Lower leg skin (tissue), 4 donors: ENCODE data around the gene USP40. TPM values are rescaled to one million over a fixed set of nuclear protein-coding genes. Genes with fewer than 3 reads are reported as not detected.

Experiments
- DNase-seq, 2 donors: peaks; one replicate each; pipeline ENCODE4 v3.0.0-alpha.2; 2019; ENCODE audit warnings: low spot score in 2 of 2
- H3K4me3 ChIP-seq: fragments of 200-600 bp; sonication (generic); 2 replicates; pipeline ENCODE4 v1.5.1; 2017; ENCODE audit warnings: mild to moderate bottlenecking, low read depth; ENCODE audit not compliant: poor library complexity, severe bottlenecking
- CTCF ChIP-seq, 3 donors: fragments of 450-650 bp; IDR thresholded peaks; one replicate each; pipeline ENCODE4 v1.5.1; 2016; ENCODE audit warnings: antibody characterized with exemption in 3 of 3, mild to moderate bottlenecking in 3 of 3, moderate library complexity in 2 of 3
- POLR2A ChIP-seq, 2 donors: fragments of 450-650 bp; IDR thresholded peaks; one replicate each; pipeline ENCODE4 v1.6.1; 2016 to 2017; ENCODE audit warnings: antibody characterized with exemption in 2 of 2, mild to moderate bottlenecking in 1 of 2, moderate library complexity in 1 of 2
- WGBS, 2 donors: methylation state at CpG; one replicate each; pipeline ENCODE4 v1.1.5; 2018; 5-methylcytosine and 5-hydroxymethylcytosine counted together
- intact Hi-C: fragments of 100-400 bp; cut with DNase I; formaldehyde crosslinking; loops from one replicate; pipeline ENCODE4 v1.15.0; 2023; ENCODE audit warnings: low total_unique reads
- total RNA-seq, 4 donors: library from RNA; depleted of rRNA; stranded (reverse); fragments of >200 nt; gene quantifications; one replicate each; pipeline ENCODE4 v1.1.0, GENCODE V29; 2016

USP40 gene
- total RNA-seq, 4 donors from 2014 or later, result 26.9 to 38.7 (median 37.4) TPM

GRCh38 chr2:233486778-233487552 lies 79.6 kb downstream of the USP40 start:
- TF ChIP-seq CTCF (IDR thresholded peaks at IDR 0.05) (no peak), POLR2A (IDR thresholded peaks at IDR 0.05) (no peak)
- no peak for DNase-seq
- intact Hi-C loops, result no loop called here
- 55 to 57% methylated on average over 4 of the region's 4 CpGs for WGBS, 2 donors
- H3K4me3 ChIP-seq, result no peak overlapping the region

GRCh38 chr2:233486357-233486756 lies 80.2 kb downstream of the USP40 start:
- H3K4me3 ChIP-seq, result no peak overlapping the region
- intact Hi-C loops, result no loop called here
- TF ChIP-seq POLR2A (IDR thresholded peaks at IDR 0.05) (no peak), CTCF (IDR thresholded peaks at IDR 0.05) (no peak)
- whole genome bisulfite sequencing, 2 donors, result 86 to 92% methylated on average over 4 of the region's 4 CpGs
- DNase-seq, result no peak

GRCh38 chr2:233485726-233486125 lies 80.9 kb downstream of the USP40 start:
- TF ChIP-seq POLR2A (IDR thresholded peaks at IDR 0.05) (no peak), CTCF (IDR thresholded peaks at IDR 0.05) (no peak)
- no peak for DNase-seq
- 93 to 94% methylated on average over 15 of the region's 15 CpGs for WGBS, 2 donors
- H3K4me3 ChIP-seq, result no peak overlapping the region
- intact Hi-C loops, result no loop called here

- WGBS, 2 donors, result 49 to 61% methylated on average over 5 of the region's 5 CpGs
- no peak overlapping the region for H3K4me3 ChIP-seq
- intact Hi-C loops, result loop anchor here (5.0 kb wide), 1 partner anchor 230 kb away; the partner anchor contains the start of gene UGT1A5
- peak in 1 of 2 donors; percentile 46 for DNase-seq
- TF ChIP-seq POLR2A (IDR thresholded peaks at IDR 0.05) (no peak), CTCF (IDR thresholded peaks at IDR 0.05) (no peak)
Observed at GRCh38 chr2:233482616-233483015, 84.0 kb downstream of the USP40 start.

- TF ChIP-seq POLR2A (IDR thresholded peaks at IDR 0.05) (no peak), CTCF (IDR thresholded peaks at IDR 0.05) (no peak)
- H3K4me3 ChIP-seq, result no peak overlapping the region
- intact Hi-C loops, result loop anchor here (5.0 kb wide), 1 partner anchor 231 kb away; the partner anchor contains the start of gene UGT1A5
- peak; percentile 59 to 89 for DNase-seq
- WGBS, 2 donors, result 50 to 67% methylated on average over 22 of the region's 22 CpGs
Observed at GRCh38 chr2:233481368-233482142, 85.0 kb downstream of the USP40 start.
